Stimulated activated effector memory CD8-positive, alpha-beta T cell treated with anti-CD3 and anti-CD28 coated beads, Interleukin-12 subunit alpha, Interleukin-12 subunit beta, amount 100 ng/mL, for 72 hours (primary cell): ENCODE measurements around the gene GPR143.
A peak's percentile ranks its signal among the peaks of the same experiment; 100 is the strongest.

Experiments
- ATAC-seq: fragments of 150-1000 bp; cut with Tn5 transposase; 2 replicates; pipeline ENCODE4 v1.10.0; 2021
- DNase-seq, 2 donors: peaks; one replicate each; pipeline ENCODE4 v3.0.0; 2021 to 2022; ENCODE audit warnings: low spot score in 2 of 2
- H3K27ac Mint-ChIP-seq: one replicate; pipeline ENCODE4 v1.8.0; 2022; ENCODE audit warnings: mild to moderate bottlenecking, mixed read lengths
- H3K36me3 Mint-ChIP-seq: one replicate; pipeline ENCODE4 v1.8.0; 2022; ENCODE audit warnings: mild to moderate bottlenecking, mixed read lengths
- H3K4me1 Mint-ChIP-seq: one replicate; pipeline ENCODE4 v1.8.0; 2022; ENCODE audit warnings: mixed read lengths
- H3K4me3 Mint-ChIP-seq: one replicate; pipeline ENCODE4 v1.8.0; 2022; ENCODE audit warnings: mild to moderate bottlenecking, mixed read lengths
- H3K9me3 Mint-ChIP-seq: one replicate; pipeline ENCODE4 v1.8.0; 2022; ENCODE audit warnings: mixed read lengths

GPR143 gene

GRCh38 chrX:9745417-9746115, 20.1 kb downstream of the GPR143 start:
- H3K27ac Mint-ChIP-seq, result peak overlapping the region; percentile 74
- H3K36me3 Mint-ChIP-seq, result no peaks in the 10 kb centered on the region
- ATAC-seq, result no peak
- no peak overlapping the region for H3K4me3 Mint-ChIP-seq
- H3K9me3 Mint-ChIP-seq, result peaks cover 2% of the 10 kb centered on the region
- no peak for DNase-seq
- H3K4me1 Mint-ChIP-seq, result peaks cover 19% of the 10 kb centered on the region

- Mint-ChIP-seq H3K27ac (no peak overlapping the region), H3K4me3 (no peak overlapping the region), H3K9me3 (no peaks in the 10 kb centered on the region), H3K36me3 (no peaks in the 10 kb centered on the region), H3K4me1 (no peaks in the 10 kb centered on the region)
- DNase-seq (no peak), ATAC-seq (no peak)
Measured at GRCh38 chrX:9739130-9739529, 26.5 kb downstream of the GPR143 start.

GRCh38 chrX:9738151-9738550, 27.5 kb downstream of the GPR143 start:
- no peaks in the 10 kb centered on the region for H3K9me3 Mint-ChIP-seq
- H3K4me3 Mint-ChIP-seq, result no peak overlapping the region
- H3K36me3 Mint-ChIP-seq, result no peaks in the 10 kb centered on the region
- DNase-seq (no peak), ATAC-seq (no peak)
- H3K27ac Mint-ChIP-seq, result no peak overlapping the region
- H3K4me1 Mint-ChIP-seq, result no peaks in the 10 kb centered on the region

- ATAC-seq (no peak), DNase-seq (no peak)
- Mint-ChIP-seq H3K27ac (no peak overlapping the region), H3K9me3 (no peaks in the 10 kb centered on the region), H3K36me3 (no peaks in the 10 kb centered on the region), H3K4me1 (no peaks in the 10 kb centered on the region), H3K4me3 (no peak overlapping the region)
Measured at GRCh38 chrX:9737363-9737762, 28.3 kb downstream of the GPR143 start.

- peak; percentile 72 for ATAC-seq
- Mint-ChIP-seq H3K27ac (no peak overlapping the region), H3K4me1 (no peaks in the 10 kb centered on the region), H3K9me3 (peaks cover 9% of the 10 kb centered on the region), H3K36me3 (no peaks in the 10 kb centered on the region), H3K4me3 (no peak overlapping the region)
- DNase-seq, result no peak
Measured at GRCh38 chrX:9730752-9731151, 34.9 kb downstream of the GPR143 start.

- DNase-seq (no peak), ATAC-seq (no peak)
- Mint-ChIP-seq H3K4me3 (no peak overlapping the region), H3K9me3 (peaks cover 9% of the 10 kb centered on the region), H3K27ac (no peak overlapping the region), H3K4me1 (no peaks in the 10 kb centered on the region), H3K36me3 (no peaks in the 10 kb centered on the region)
Measured at GRCh38 chrX:9730078-9730477, 35.6 kb downstream of the GPR143 start.

- Mint-ChIP-seq H3K9me3 (peaks cover 9% of the 10 kb centered on the region), H3K4me3 (no peak overlapping the region), H3K36me3 (no peaks in the 10 kb centered on the region), H3K4me1 (no peaks in the 10 kb centered on the region), H3K27ac (no peak overlapping the region)
- ATAC-seq (no peak), DNase-seq (no peak)
Measured at GRCh38 chrX:9729171-9729885, 36.3 kb downstream of the GPR143 start.

- Mint-ChIP-seq H3K36me3 (no peaks in the 10 kb centered on the region), H3K4me3 (no peak overlapping the region), H3K9me3 (peaks cover 9% of the 10 kb centered on the region), H3K27ac (no peak overlapping the region), H3K4me1 (no peaks in the 10 kb centered on the region)
- DNase-seq (no peak), ATAC-seq (no peak)
Measured at GRCh38 chrX:9728261-9728660, 37.4 kb downstream of the GPR143 start.

GRCh38 chrX:9724711-9725110, 40.9 kb downstream of the GPR143 start:
- H3K27ac Mint-ChIP-seq, result no peak overlapping the region
- no peaks in the 10 kb centered on the region for H3K4me1 Mint-ChIP-seq
- peaks cover 17% of the 10 kb centered on the region for H3K9me3 Mint-ChIP-seq
- ATAC-seq (no peak), DNase-seq (no peak)
- no peak overlapping the region for H3K4me3 Mint-ChIP-seq
- H3K36me3 Mint-ChIP-seq, result peaks cover 7% of the 10 kb centered on the region

- Mint-ChIP-seq H3K36me3 (peaks cover 68% of the 10 kb centered on the region), H3K4me3 (no peak overlapping the region), H3K9me3 (peaks cover 7% of the 10 kb centered on the region), H3K4me1 (no peaks in the 10 kb centered on the region), H3K27ac (no peak overlapping the region)
- no peak for DNase-seq
- no peak for ATAC-seq
Measured at GRCh38 chrX:9717376-9717775, 48.3 kb downstream of the GPR143 start.

- H3K36me3 Mint-ChIP-seq, result peaks cover 60% of the 10 kb centered on the region
- no peak for ATAC-seq
Measured at GRCh38 chrX:9710332-9710731, 55.3 kb downstream of the GPR143 start.

GRCh38 chrX:9708923-9709553, 56.6 kb downstream of the GPR143 start:
- Mint-ChIP-seq H3K4me3 (no peak overlapping the region), H3K4me1 (peaks cover 13% of the 10 kb centered on the region), H3K27ac (no peak overlapping the region), H3K9me3 (no peaks in the 10 kb centered on the region), H3K36me3 (peaks cover 65% of the 10 kb centered on the region)
- DNase-seq, result peak; percentile 58 to 76
- ATAC-seq, result peak; percentile 76

More at GRCh38 chrX:9710332-9710731, 55.3 kb downstream of the GPR143 start:
- H3K9me3 Mint-ChIP-seq, result no peaks in the 10 kb centered on the region
- DNase-seq, result no peak
- H3K4me3 Mint-ChIP-seq, result no peak overlapping the region
- H3K27ac Mint-ChIP-seq, result no peak overlapping the region
- peaks cover 13% of the 10 kb centered on the region for H3K4me1 Mint-ChIP-seq

- DNase-seq (no peak), ATAC-seq (no peak)
- Mint-ChIP-seq H3K9me3 (no peaks in the 10 kb centered on the region), H3K4me1 (peaks cover 13% of the 10 kb centered on the region), H3K4me3 (no peak overlapping the region), H3K27ac (no peak overlapping the region), H3K36me3 (peaks cover 56% of the 10 kb centered on the region)
Measured at GRCh38 chrX:9708086-9708485, 57.6 kb downstream of the GPR143 start.

GRCh38 chrX:9707306-9708033, 58.2 kb downstream of the GPR143 start:
- peaks cover 50% of the 10 kb centered on the region for H3K36me3 Mint-ChIP-seq
- no peak overlapping the region for H3K4me3 Mint-ChIP-seq
- no peaks in the 10 kb centered on the region for H3K9me3 Mint-ChIP-seq
- DNase-seq (no peak), ATAC-seq (no peak)
- peaks cover 13% of the 10 kb centered on the region for H3K4me1 Mint-ChIP-seq
- no peak overlapping the region for H3K27ac Mint-ChIP-seq

GRCh38 chrX:9706421-9706820, 59.2 kb downstream of the GPR143 start:
- Mint-ChIP-seq H3K4me1 (peaks cover 13% of the 10 kb centered on the region), H3K4me3 (no peak overlapping the region), H3K9me3 (no peaks in the 10 kb centered on the region), H3K36me3 (peaks cover 49% of the 10 kb centered on the region), H3K27ac (no peak overlapping the region)
- ATAC-seq, result no peak
- DNase-seq, result no peak
